ENCODE data around the gene ENTPD6.

GRCh38 chr20:25274891-25275812 is 79.6 kb downstream of the ENTPD6 start:
- TF ChIP-seq POLR2A (IDR thresholded peaks at IDR 0.05), result no peak
- no peak for TF ChIP-seq CTCF (IDR thresholded peaks at IDR 0.05)
